ENCODE results near the gene GOSR2. TPM values are rescaled to one million over a fixed set of nuclear protein-coding genes. Genes with fewer than 3 reads are reported as not detected.

The GOSR2 gene
- total RNA-seq, 4 donors from 2014 or later, result 39.3 to 52.6 (median 48.1) TPM

DNA sequence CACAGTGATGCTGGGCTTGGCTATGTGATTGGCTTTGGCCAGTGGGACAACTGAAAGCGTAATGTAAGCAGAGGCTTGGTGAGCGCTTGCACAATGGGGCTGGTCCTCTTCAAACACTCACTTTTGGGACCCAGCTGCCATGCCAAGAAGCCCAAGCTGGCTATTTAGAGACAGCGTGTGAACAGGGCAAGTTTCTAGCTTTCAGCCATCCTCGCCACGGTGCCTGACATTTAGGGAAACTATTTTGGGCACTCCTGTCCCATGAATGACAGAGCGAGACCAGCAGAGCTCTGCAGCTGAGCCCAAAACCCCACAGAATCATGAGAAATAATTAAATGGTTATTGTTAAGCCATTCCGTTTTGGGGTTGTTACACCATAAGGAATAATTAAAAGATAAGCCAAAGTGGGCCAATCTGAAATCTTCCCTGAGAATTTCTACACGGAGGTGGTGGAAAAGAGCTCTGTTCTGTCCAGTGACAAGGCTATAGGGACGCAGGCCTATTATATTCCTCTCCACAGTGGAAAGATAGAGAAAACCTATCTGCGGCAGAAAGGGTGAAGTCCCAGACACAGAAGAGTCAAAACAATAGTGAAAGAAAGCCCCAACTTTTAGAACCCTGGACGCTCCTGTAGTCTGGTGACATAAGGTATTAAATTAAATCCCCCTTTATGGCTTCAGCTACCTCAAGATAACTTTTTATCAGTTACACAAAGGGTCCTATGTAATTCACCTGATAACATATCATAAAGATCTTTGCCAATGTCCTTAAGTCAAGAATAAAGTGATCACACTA lies 66.9 kb downstream of the GOSR2 start:
- 60 to 62% methylated on average over 10 to 11 of the region's 11 CpGs for WGBS, 2 donors
- no peak overlapping the region for H3K27ac ChIP-seq
- no peak for TF ChIP-seq EP300 (IDR thresholded peaks at IDR 0.05)
- no peak for TF ChIP-seq POLR2A (IDR thresholded peaks at IDR 0.05)
- TF ChIP-seq, protein P1, sequence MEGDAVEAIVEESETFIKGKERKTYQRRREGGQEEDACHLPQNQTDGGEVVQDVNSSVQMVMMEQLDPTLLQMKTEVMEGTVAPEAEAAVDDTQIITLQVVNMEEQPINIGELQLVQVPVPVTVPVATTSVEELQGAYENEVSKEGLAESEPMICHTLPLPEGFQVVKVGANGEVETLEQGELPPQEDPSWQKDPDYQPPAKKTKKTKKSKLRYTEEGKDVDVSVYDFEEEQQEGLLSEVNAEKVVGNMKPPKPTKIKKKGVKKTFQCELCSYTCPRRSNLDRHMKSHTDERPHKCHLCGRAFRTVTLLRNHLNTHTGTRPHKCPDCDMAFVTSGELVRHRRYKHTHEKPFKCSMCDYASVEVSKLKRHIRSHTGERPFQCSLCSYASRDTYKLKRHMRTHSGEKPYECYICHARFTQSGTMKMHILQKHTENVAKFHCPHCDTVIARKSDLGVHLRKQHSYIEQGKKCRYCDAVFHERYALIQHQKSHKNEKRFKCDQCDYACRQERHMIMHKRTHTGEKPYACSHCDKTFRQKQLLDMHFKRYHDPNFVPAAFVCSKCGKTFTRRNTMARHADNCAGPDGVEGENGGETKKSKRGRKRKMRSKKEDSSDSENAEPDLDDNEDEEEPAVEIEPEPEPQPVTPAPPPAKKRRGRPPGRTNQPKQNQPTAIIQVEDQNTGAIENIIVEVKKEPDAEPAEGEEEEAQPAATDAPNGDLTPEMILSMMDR (IDR thresholded peaks at IDR 0.05), result no peak
- no peak overlapping the region for H3K4me3 ChIP-seq
- no peaks in the 10 kb centered on the region for H3K4me1 ChIP-seq
- no peaks in the 10 kb centered on the region for H3K27me3 ChIP-seq
- no peak for DNase-seq (ENCODE audit: low spot score in 2 of 2)
- H3K36me3 ChIP-seq, result peaks cover 0 to 9% (median 0%) of the 10 kb centered on the region in 3 donors
- H3K9me3 ChIP-seq, result no peaks in the 10 kb centered on the region

DNA sequence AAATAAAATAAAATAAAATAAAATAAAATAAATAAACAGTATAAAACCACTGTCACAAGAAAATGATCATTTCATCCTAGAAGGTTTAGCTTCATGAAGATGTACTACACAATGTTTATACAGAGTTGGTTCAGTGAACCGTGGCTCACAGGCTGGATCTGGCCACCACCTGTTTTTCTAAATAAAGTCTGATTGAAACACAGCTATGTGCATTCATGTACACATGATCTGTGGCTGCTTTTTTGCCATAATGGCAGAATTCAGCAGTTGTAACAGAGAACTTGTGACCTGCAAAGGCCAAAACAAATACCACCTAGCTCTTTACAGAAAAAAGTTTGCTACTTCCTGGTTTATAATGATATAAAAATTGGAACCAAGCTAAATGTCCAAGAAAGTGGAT lies 68.7 kb downstream of the GOSR2 start:
- TF ChIP-seq, protein P1 (IDR thresholded peaks at IDR 0.05), result no peak
- no peak for TF ChIP-seq POLR2A (IDR thresholded peaks at IDR 0.05)
- TF ChIP-seq EP300 (IDR thresholded peaks at IDR 0.05), result no peak
- WGBS, 2 donors, result 52 to 55% methylated on average over 1 of the region's 1 CpG
- H3K4me3 ChIP-seq, result no peak overlapping the region

More for the DNA sequence above, 68.7 kb downstream of the GOSR2 start:
- no peaks in the 10 kb centered on the region for H3K9me3 ChIP-seq
- peaks cover 0 to 9% (median 0%) of the 10 kb centered on the region in 3 donors for H3K36me3 ChIP-seq
- no peak for DNase-seq (ENCODE audit: low spot score in 2 of 2)
- no peak overlapping the region for H3K27ac ChIP-seq
- no peaks in the 10 kb centered on the region for H3K4me1 ChIP-seq
- H3K27me3 ChIP-seq, result no peaks in the 10 kb centered on the region

Small RNA genes within 50 kb of the gene (small RNA-seq; reads per million reads assigned to genes)
- not detected for gene MIR5089
- gene RNU6ATAC3P, result not detected

Other genes starting within 250 kb of the GOSR2 start
- under 1 TPM; 0.21 to 0.90 (median 0.73) TPM for gene WNT3, start 104.5 kb upstream of the GOSR2 start, total RNA-seq
- gene WNT9B, start 71.6 kb upstream of the GOSR2 start, total RNA-seq, result under 1 TPM in 2 of 4 donors, not detected in 2; 0.78 to 0.90 TPM
- under 1 TPM in 1 of 4 donors, not detected in 3; 0.59 TPM for gene RPRML, start 56.1 kb downstream of the GOSR2 start, total RNA-seq

Measured in tibial nerve (tissue), 4 donors.